ENCODE measurements around the gene CYP1B1.

The CYP1B1 gene

DNA sequence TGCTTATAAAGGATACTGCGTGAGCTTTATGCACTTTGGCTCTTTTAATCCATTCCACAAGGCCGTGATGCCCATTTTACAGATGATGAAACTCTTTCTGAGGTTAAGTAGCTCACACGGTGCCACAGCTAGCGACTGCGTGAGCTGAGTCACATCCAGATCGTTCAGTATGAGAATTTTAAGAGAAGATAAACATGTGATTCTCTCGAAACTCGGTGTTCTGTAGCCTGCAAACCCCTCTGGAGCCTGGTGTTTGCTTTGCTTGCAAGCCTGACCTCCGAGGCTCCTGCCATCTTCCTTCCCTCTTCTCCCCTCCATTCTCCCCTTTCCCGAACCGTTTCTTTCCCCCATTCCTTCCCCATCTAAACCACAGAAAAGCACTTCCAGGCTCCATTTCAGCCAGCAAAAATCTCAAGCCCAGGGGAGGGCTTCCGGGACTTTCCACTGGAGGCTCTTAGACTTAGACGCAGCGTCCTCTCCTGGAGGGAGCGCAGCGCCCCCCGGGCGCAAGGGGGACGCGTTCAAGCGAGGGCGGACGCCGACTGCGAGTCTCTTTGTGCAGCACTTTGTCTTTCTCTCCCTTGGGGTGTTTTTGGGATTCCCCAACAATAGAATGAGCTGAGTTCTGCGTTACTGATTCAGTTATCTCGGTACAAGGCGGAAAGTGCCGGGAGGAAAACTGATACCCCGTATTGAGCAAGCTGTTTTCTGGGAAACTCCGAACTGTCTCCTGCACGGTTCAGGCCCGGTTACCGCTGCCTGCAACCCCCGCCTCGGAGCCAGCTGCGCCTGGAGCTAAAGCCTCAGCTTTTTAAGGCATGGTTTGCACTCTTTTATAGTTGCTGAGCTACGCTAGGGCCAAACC, 38.0 kb downstream of the CYP1B1 start:
- Histone ChIP-seq H3K27me3 (ENCODE audit: insufficient read depth, insufficient read length) (no peaks in the 10 kb centered on the region), H3K4me3 (ENCODE audit: insufficient read length, low read depth) (no peak overlapping the region), H3K9me3 (ENCODE audit: insufficient read depth, low read length) (peaks cover 10% of the 10 kb centered on the region; the same call in 1 of the 2 replicates), H3K4me1 (ENCODE audit: insufficient read depth, insufficient read length) (no peaks in the 10 kb centered on the region), H3K36me3 (ENCODE audit: insufficient read depth, insufficient read length, low read length) (no peaks in the 10 kb centered on the region), H3K9ac (ENCODE audit: insufficient read length, low read depth) (no peak overlapping the region)
- DNase-seq (ENCODE audit: low read depth, low spot score): peak; percentile 11
- TF ChIP-seq ZNF274 (IDR thresholded peaks at IDR 0.05; ENCODE audit: low read depth, low read length) (no peak), YY1 (IDR thresholded peaks at IDR 0.05; ENCODE audit: insufficient read depth, insufficient read length) (no peak), SUZ12 (IDR thresholded peaks at IDR 0.05; ENCODE audit: extremely low read depth, insufficient read depth, insufficient read length) (no peak)

DNA sequence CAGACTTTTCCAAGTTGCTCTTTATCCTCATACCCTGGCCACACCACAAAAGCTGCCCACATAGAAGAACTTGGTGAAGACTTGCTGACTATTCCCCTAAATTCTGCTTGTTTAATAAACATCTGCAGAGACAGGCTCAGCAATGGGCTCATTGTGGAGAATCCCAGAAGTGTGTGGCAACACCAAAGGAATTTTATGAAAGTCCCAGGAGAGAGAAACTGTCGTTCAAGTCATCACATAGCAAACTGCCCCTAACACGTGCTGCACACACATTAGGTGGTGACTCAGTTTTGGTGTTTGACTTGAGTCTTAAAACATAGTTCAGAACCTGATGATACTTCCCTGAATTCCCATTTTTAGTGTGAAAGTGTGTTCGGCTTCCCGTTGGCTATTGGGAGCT, 38.6 kb downstream of the CYP1B1 start:
- no peak for DNase-seq (ENCODE audit: low read depth, low spot score)
- Histone ChIP-seq H3K36me3 (ENCODE audit: insufficient read depth, insufficient read length, low read length) (no peaks in the 10 kb centered on the region), H3K4me1 (ENCODE audit: insufficient read depth, insufficient read length) (no peaks in the 10 kb centered on the region), H3K4me3 (ENCODE audit: insufficient read length, low read depth) (no peak overlapping the region), H3K27me3 (ENCODE audit: insufficient read depth, insufficient read length) (no peaks in the 10 kb centered on the region), H3K9ac (ENCODE audit: insufficient read length, low read depth) (no peak overlapping the region), H3K9me3 (ENCODE audit: insufficient read depth, low read length) (peaks cover 10% of the 10 kb centered on the region; the same call in 1 of the 2 replicates)
- TF ChIP-seq SUZ12 (IDR thresholded peaks at IDR 0.05; ENCODE audit: extremely low read depth, insufficient read depth, insufficient read length): no peak
- no peak for TF ChIP-seq YY1 (IDR thresholded peaks at IDR 0.05; ENCODE audit: insufficient read depth, insufficient read length)
- no peak for TF ChIP-seq ZNF274 (IDR thresholded peaks at IDR 0.05; ENCODE audit: low read depth, low read length)

DNA sequence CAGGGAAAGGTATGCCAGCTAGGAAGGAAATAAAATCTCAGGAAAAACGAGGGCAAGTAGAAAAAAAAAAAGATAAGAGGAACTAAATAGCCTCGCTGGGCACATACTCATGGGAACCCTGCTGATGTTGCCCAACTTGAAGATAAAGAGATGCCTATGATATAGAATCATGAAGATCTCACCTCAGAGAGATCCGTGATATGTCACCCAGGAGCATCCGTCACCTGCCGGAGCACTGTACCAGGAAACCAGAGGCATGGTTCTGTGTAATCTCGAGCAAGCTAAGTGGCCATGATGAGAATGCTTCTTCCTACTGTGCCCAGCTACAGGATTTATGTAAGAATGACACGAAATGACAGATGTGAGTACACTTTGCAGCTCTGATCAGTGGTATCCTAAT, 40.0 kb downstream of the CYP1B1 start:
- H3K36me3 ChIP-seq (ENCODE audit: insufficient read depth, insufficient read length, low read length): no peaks in the 10 kb centered on the region
- H3K4me3 ChIP-seq (ENCODE audit: insufficient read length, low read depth): no peak overlapping the region
- peaks cover 10% of the 10 kb centered on the region; the same call in 1 of the 2 replicates for H3K9me3 ChIP-seq (ENCODE audit: insufficient read depth, low read length)
- DNase-seq (ENCODE audit: low read depth, low spot score): no peak
- no peak overlapping the region for H3K9ac ChIP-seq (ENCODE audit: insufficient read length, low read depth)
- no peaks in the 10 kb centered on the region for H3K4me1 ChIP-seq (ENCODE audit: insufficient read depth, insufficient read length)
- TF ChIP-seq SUZ12 (IDR thresholded peaks at IDR 0.05; ENCODE audit: extremely low read depth, insufficient read depth, insufficient read length) (no peak), YY1 (IDR thresholded peaks at IDR 0.05; ENCODE audit: insufficient read depth, insufficient read length) (no peak), ZNF274 (IDR thresholded peaks at IDR 0.05; ENCODE audit: low read depth, low read length) (no peak)
- H3K27me3 ChIP-seq (ENCODE audit: insufficient read depth, insufficient read length): no peaks in the 10 kb centered on the region

DNA sequence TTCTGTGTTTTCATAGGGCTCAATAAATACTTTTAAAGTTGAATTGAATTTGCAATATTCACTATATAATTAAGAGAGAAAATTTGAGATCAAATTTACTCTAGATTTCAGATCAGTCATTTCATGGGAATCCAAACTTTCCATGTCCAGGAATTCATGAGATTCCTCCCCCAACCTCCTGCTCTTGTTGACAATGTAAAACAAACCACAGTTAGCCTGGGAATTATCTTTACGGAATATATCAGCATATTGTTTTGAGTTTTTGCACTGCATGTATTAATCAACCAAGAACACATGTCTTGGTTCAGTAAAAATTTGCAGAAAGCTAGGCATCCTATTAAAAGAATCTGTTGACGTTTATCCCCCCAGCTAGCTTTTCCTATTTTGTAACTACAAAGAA, 42.3 kb downstream of the CYP1B1 start:
- H3K27me3 ChIP-seq (ENCODE audit: insufficient read depth, insufficient read length): no peaks in the 10 kb centered on the region
- H3K9me3 ChIP-seq (ENCODE audit: insufficient read depth, low read length): no peaks in the 10 kb centered on the region
- H3K9ac ChIP-seq (ENCODE audit: insufficient read length, low read depth): no peak overlapping the region
- no peaks in the 10 kb centered on the region for H3K4me1 ChIP-seq (ENCODE audit: insufficient read depth, insufficient read length)
- TF ChIP-seq ZNF274 (IDR thresholded peaks at IDR 0.05; ENCODE audit: low read depth, low read length): no peak
- TF ChIP-seq YY1 (IDR thresholded peaks at IDR 0.05; ENCODE audit: insufficient read depth, insufficient read length): no peak
- no peaks in the 10 kb centered on the region for H3K36me3 ChIP-seq (ENCODE audit: insufficient read depth, insufficient read length, low read length)
- H3K4me3 ChIP-seq (ENCODE audit: insufficient read length, low read depth): no peak overlapping the region
- DNase-seq (ENCODE audit: low read depth, low spot score): no peak

DNA sequence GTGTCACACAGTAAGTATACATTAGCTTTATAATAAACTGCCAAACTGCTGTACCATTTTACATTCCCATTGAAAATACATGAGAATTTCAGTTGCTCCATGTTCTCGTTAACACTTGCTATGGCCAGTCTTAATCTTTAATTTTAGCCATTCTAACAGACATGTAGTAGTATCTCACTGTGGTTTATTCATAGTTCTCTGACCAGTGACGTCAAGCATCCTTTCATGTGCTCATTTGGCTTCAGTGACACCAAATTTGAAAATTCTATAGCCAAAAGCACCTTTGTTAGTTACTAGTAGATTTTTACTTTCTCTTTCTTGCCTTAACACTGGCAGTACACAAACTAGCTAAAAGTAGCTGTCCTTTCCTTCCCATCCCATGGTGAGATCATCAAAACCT, 43.0 kb downstream of the CYP1B1 start:
- Histone ChIP-seq H3K27me3 (ENCODE audit: insufficient read depth, insufficient read length) (no peaks in the 10 kb centered on the region), H3K9ac (ENCODE audit: insufficient read length, low read depth) (no peak overlapping the region), H3K4me1 (ENCODE audit: insufficient read depth, insufficient read length) (no peaks in the 10 kb centered on the region), H3K9me3 (ENCODE audit: insufficient read depth, low read length) (no peaks in the 10 kb centered on the region), H3K36me3 (ENCODE audit: insufficient read depth, insufficient read length, low read length) (no peaks in the 10 kb centered on the region), H3K4me3 (ENCODE audit: insufficient read length, low read depth) (no peak overlapping the region)
- DNase-seq (ENCODE audit: low read depth, low spot score): no peak
- TF ChIP-seq SUZ12 (IDR thresholded peaks at IDR 0.05; ENCODE audit: extremely low read depth, insufficient read depth, insufficient read length): no peak
- TF ChIP-seq YY1 (IDR thresholded peaks at IDR 0.05; ENCODE audit: insufficient read depth, insufficient read length): no peak
- TF ChIP-seq ZNF274 (IDR thresholded peaks at IDR 0.05; ENCODE audit: low read depth, low read length): no peak

DNA sequence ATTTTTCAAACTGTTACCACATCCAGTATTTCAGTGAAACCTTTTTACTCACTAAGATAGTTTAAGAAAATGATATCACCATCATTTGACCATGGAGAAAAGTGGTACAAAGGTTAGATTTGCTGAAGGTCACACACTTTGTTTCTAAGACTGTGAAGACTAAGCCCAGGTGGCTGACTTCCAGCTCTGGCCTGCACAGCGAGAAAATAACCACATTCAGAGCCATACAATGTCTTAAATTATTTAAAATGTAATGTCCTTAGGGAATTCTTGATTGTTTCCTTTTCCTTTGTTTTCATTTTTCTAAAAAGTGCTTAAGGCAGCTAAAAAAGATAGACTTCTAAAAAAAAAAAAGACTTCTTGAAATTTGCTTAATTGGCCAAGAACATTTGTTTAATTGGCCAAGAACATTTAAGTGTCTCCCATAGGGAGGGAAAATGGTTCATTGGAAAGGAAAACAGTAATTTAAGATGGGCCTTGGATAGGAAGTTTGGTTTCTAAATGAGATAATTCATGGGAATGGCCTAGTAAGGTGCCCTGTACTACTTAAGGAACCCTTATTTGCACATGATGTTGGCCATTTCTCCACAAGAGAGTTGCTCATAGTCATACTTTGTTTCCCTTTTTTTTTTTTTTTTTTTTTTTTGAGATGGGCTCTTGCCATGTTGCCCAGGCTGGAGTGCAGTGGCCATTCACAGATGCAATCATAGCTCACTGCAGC, 45.2 kb downstream of the CYP1B1 start:
- no peak overlapping the region for H3K9ac ChIP-seq (ENCODE audit: insufficient read length, low read depth)
- DNase-seq (ENCODE audit: low read depth, low spot score): no peak
- no peaks in the 10 kb centered on the region for H3K27me3 ChIP-seq (ENCODE audit: insufficient read depth, insufficient read length)
- no peak for TF ChIP-seq ZNF274 (IDR thresholded peaks at IDR 0.05; ENCODE audit: low read depth, low read length)
- TF ChIP-seq YY1 (IDR thresholded peaks at IDR 0.05; ENCODE audit: insufficient read depth, insufficient read length): no peak
- no peak for TF ChIP-seq SUZ12 (IDR thresholded peaks at IDR 0.05; ENCODE audit: extremely low read depth, insufficient read depth, insufficient read length)
- no peaks in the 10 kb centered on the region for H3K36me3 ChIP-seq (ENCODE audit: insufficient read depth, insufficient read length, low read length)
- H3K4me1 ChIP-seq (ENCODE audit: insufficient read depth, insufficient read length): no peaks in the 10 kb centered on the region
- H3K4me3 ChIP-seq (ENCODE audit: insufficient read length, low read depth): no peak overlapping the region
- no peaks in the 10 kb centered on the region for H3K9me3 ChIP-seq (ENCODE audit: insufficient read depth, low read length)

DNA sequence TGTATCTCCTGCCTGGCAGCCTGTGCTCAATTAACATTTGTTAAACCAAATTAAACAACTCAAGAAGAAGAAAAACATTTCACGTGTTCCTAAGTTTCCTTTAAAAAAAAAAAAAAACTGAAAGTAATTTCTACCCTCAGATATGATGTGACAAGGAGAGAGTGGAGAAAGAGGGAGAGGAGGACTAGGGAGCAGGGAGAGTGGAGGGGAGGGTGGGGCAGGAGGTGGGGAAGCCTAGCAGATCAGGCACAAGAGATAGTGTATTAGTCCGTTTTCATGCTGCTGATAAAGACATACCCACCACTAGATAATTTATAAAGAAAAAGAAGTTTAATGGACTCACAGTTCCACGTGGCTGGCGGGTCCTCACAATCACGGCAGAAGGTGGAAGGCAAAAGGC, 46.4 kb downstream of the CYP1B1 start:
- no peaks in the 10 kb centered on the region for H3K9me3 ChIP-seq (ENCODE audit: insufficient read depth, low read length)

More for the DNA sequence above, 46.4 kb downstream of the CYP1B1 start:
- no peaks in the 10 kb centered on the region for H3K4me1 ChIP-seq (ENCODE audit: insufficient read depth, insufficient read length)
- TF ChIP-seq SUZ12 (IDR thresholded peaks at IDR 0.05; ENCODE audit: extremely low read depth, insufficient read depth, insufficient read length): no peak
- no peak for TF ChIP-seq YY1 (IDR thresholded peaks at IDR 0.05; ENCODE audit: insufficient read depth, insufficient read length)
- no peak for TF ChIP-seq ZNF274 (IDR thresholded peaks at IDR 0.05; ENCODE audit: low read depth, low read length)
- DNase-seq (ENCODE audit: low read depth, low spot score): no peak
- H3K4me3 ChIP-seq (ENCODE audit: insufficient read length, low read depth): no peak overlapping the region
- no peak overlapping the region for H3K9ac ChIP-seq (ENCODE audit: insufficient read length, low read depth)
- H3K36me3 ChIP-seq (ENCODE audit: insufficient read depth, insufficient read length, low read length): no peaks in the 10 kb centered on the region
- H3K27me3 ChIP-seq (ENCODE audit: insufficient read depth, insufficient read length): no peaks in the 10 kb centered on the region

Measured in NT2/D1 (cell line).